ENCODE results near the gene HSD11B2. TPM values are rescaled to one million over a fixed set of nuclear protein-coding genes. Genes with fewer than 3 reads are reported as not detected.

The HSD11B2 gene
- total and polyA plus RNA-seq, 9 donors = 3.7 to 14.5 (median 7.7) TPM

GRCh38 chr16:67390816-67391423 lies 40.0 kb upstream of the HSD11B2 start:
- no peaks in the 10 kb centered on the region for H3K27me3 ChIP-seq (ENCODE audit: control insufficient read depth, insufficient read depth, low read length)
- H3K9me3 ChIP-seq (replicated peaks; ENCODE audit: control insufficient read depth, low read depth, low read length) = no peaks in the 10 kb centered on the region
- H3K27ac ChIP-seq (ENCODE audit: low read length) = peak overlapping the region; percentile 97
- 85% methylated on average over 9 of the region's 11 CpGs for WGBS (ENCODE audit: insufficient coverage)
- H3K4me3 ChIP-seq (ENCODE audit: low read length) = peak overlapping the region; percentile 9
- peak; percentile 18 for DNase-seq
- H3K4me1 ChIP-seq (ENCODE audit: control insufficient read depth, insufficient read depth, low read length) = peaks cover 70% of the 10 kb centered on the region
- H3K36me3 ChIP-seq (ENCODE audit: control insufficient read depth, insufficient read depth, low read length) = peaks cover 29% of the 10 kb centered on the region

GRCh38 chr16:67391424-67392300 lies 39.3 kb upstream of the HSD11B2 start:
- H3K9me3 ChIP-seq (replicated peaks; ENCODE audit: control insufficient read depth, low read depth, low read length) = no peaks in the 10 kb centered on the region
- peak overlapping the region; percentile 97 for H3K27ac ChIP-seq (ENCODE audit: low read length)
- peaks cover 29% of the 10 kb centered on the region for H3K36me3 ChIP-seq (ENCODE audit: control insufficient read depth, insufficient read depth, low read length)
- H3K4me1 ChIP-seq (ENCODE audit: control insufficient read depth, insufficient read depth, low read length) = peaks cover 77% of the 10 kb centered on the region
- 52% methylated on average over 12 of the region's 15 CpGs for WGBS (ENCODE audit: insufficient coverage)
- no peaks in the 10 kb centered on the region for H3K27me3 ChIP-seq (ENCODE audit: control insufficient read depth, insufficient read depth, low read length)
- H3K4me3 ChIP-seq (ENCODE audit: low read length) = peak overlapping the region; percentile 84
- peak; percentile 80 for DNase-seq

GRCh38 chr16:67392301-67393059 lies 38.4 kb upstream of the HSD11B2 start:
- 62% methylated on average over 18 of the region's 18 CpGs for WGBS (ENCODE audit: insufficient coverage)
- peak overlapping the region; percentile 97 for H3K27ac ChIP-seq (ENCODE audit: low read length)

GRCh38 chr16:67393111-67393787 lies 37.7 kb upstream of the HSD11B2 start, which contains the start of gene TPPP3:
TPPP3 (minus strand) TSS chr16:67393498; CDS start chr16:67391111, 2,387 bp downstream.
- no peaks in the 10 kb centered on the region for H3K9me3 ChIP-seq (replicated peaks; ENCODE audit: control insufficient read depth, low read depth, low read length)
- 1% methylated on average over 55 of the region's 56 CpGs for WGBS (ENCODE audit: insufficient coverage)
- H3K27ac ChIP-seq (ENCODE audit: low read length) = peak within 1 kb of the TSS; percentile 97
- H3K27me3 ChIP-seq (ENCODE audit: control insufficient read depth, insufficient read depth, low read length) = no peaks in the 10 kb centered on the region
- peaks cover 20% of the 10 kb centered on the region for H3K36me3 ChIP-seq (ENCODE audit: control insufficient read depth, insufficient read depth, low read length)
- peak; percentile 97 for DNase-seq
- peak within 1 kb of the TSS; percentile 84 for H3K4me3 ChIP-seq (ENCODE audit: low read length)
- peaks cover 93% of the 10 kb centered on the region for H3K4me1 ChIP-seq (ENCODE audit: control insufficient read depth, insufficient read depth, low read length)

More at GRCh38 chr16:67392301-67393059, 38.4 kb upstream of the HSD11B2 start:
- Histone ChIP-seq H3K4me3 (ENCODE audit: low read length) (peak overlapping the region; percentile 84), H3K4me1 (ENCODE audit: control insufficient read depth, insufficient read depth, low read length) (peaks cover 85% of the 10 kb centered on the region), H3K27me3 (ENCODE audit: control insufficient read depth, insufficient read depth, low read length) (no peaks in the 10 kb centered on the region), H3K36me3 (ENCODE audit: control insufficient read depth, insufficient read depth, low read length) (peaks cover 28% of the 10 kb centered on the region), H3K9me3 (replicated peaks; ENCODE audit: control insufficient read depth, low read depth, low read length) (no peaks in the 10 kb centered on the region)
- peak; percentile 21 for DNase-seq

GRCh38 chr16:67393788-67394154 lies 37.1 kb upstream of the HSD11B2 start:
- DNase-seq = peak; percentile 60
- peaks cover 16% of the 10 kb centered on the region for H3K36me3 ChIP-seq (ENCODE audit: control insufficient read depth, insufficient read depth, low read length)
- H3K4me1 ChIP-seq (ENCODE audit: control insufficient read depth, insufficient read depth, low read length) = peaks cover 96% of the 10 kb centered on the region
- H3K4me3 ChIP-seq (ENCODE audit: low read length) = peak overlapping the region; percentile 50
- H3K27ac ChIP-seq (ENCODE audit: low read length) = peak overlapping the region; percentile 88
- H3K27me3 ChIP-seq (ENCODE audit: control insufficient read depth, insufficient read depth, low read length) = no peaks in the 10 kb centered on the region
- WGBS (ENCODE audit: insufficient coverage) = 6% methylated on average over 15 of the region's 20 CpGs
- H3K9me3 ChIP-seq (replicated peaks; ENCODE audit: control insufficient read depth, low read depth, low read length) = no peaks in the 10 kb centered on the region

- peak overlapping the region; percentile 50 for H3K4me3 ChIP-seq (ENCODE audit: low read length)
- H3K4me1 ChIP-seq (ENCODE audit: control insufficient read depth, insufficient read depth, low read length) = peaks cover 97% of the 10 kb centered on the region
- peak overlapping the region; percentile 88 for H3K27ac ChIP-seq (ENCODE audit: low read length)
Measured at GRCh38 chr16:67394155-67395104, 36.5 kb upstream of the HSD11B2 start.

GRCh38 chr16:67395105-67395457 lies 35.8 kb upstream of the HSD11B2 start:
- no peak for DNase-seq
- Histone ChIP-seq H3K4me1 (ENCODE audit: control insufficient read depth, insufficient read depth, low read length) (peaks cover 97% of the 10 kb centered on the region), H3K36me3 (ENCODE audit: control insufficient read depth, insufficient read depth, low read length) (peaks cover 7% of the 10 kb centered on the region), H3K9me3 (replicated peaks; ENCODE audit: control insufficient read depth, low read depth, low read length) (no peaks in the 10 kb centered on the region), H3K4me3 (ENCODE audit: low read length) (peak overlapping the region; percentile 22), H3K27ac (ENCODE audit: low read length) (peak overlapping the region; percentile 88), H3K27me3 (ENCODE audit: control insufficient read depth, insufficient read depth, low read length) (no peaks in the 10 kb centered on the region)
- 36% methylated on average over 4 of the region's 10 CpGs for WGBS (ENCODE audit: insufficient coverage)

More at GRCh38 chr16:67394155-67395104, 36.5 kb upstream of the HSD11B2 start:
- WGBS (ENCODE audit: insufficient coverage) = 12% methylated on average over 78 of the region's 88 CpGs
- peak; percentile 68 for DNase-seq
- Histone ChIP-seq H3K9me3 (replicated peaks; ENCODE audit: control insufficient read depth, low read depth, low read length) (no peaks in the 10 kb centered on the region), H3K27me3 (ENCODE audit: control insufficient read depth, insufficient read depth, low read length) (no peaks in the 10 kb centered on the region), H3K36me3 (ENCODE audit: control insufficient read depth, insufficient read depth, low read length) (peaks cover 14% of the 10 kb centered on the region)

GRCh38 chr16:67395458-67396158 lies 35.3 kb upstream of the HSD11B2 start:
- H3K4me3 ChIP-seq (ENCODE audit: low read length) = peak overlapping the region; percentile 14
- 64% methylated on average over 10 of the region's 13 CpGs for WGBS (ENCODE audit: insufficient coverage)
- H3K27ac ChIP-seq (ENCODE audit: low read length) = peak overlapping the region; percentile 88
- H3K4me1 ChIP-seq (ENCODE audit: control insufficient read depth, insufficient read depth, low read length) = peaks cover 97% of the 10 kb centered on the region
- H3K36me3 ChIP-seq (ENCODE audit: control insufficient read depth, insufficient read depth, low read length) = peaks cover 2% of the 10 kb centered on the region
- H3K27me3 ChIP-seq (ENCODE audit: control insufficient read depth, insufficient read depth, low read length) = no peaks in the 10 kb centered on the region
- H3K9me3 ChIP-seq (replicated peaks; ENCODE audit: control insufficient read depth, low read depth, low read length) = no peaks in the 10 kb centered on the region
- peak; percentile 62 for DNase-seq

All from muscle of leg (tissue), 11 donors.